MG63 (cell line): Measurements from ENCODE around the gene SSU72. TPM values are rescaled to one million over a fixed set of nuclear protein-coding genes. Genes with fewer than 3 reads are reported as not detected.
"Not testable (repeated sequence)": the region's sequence is repeated elsewhere in the genome, so short reads cannot be mapped to it uniquely, and the experiment has no call there.

Source experiments
- DNase-seq: peaks from one replicate; pipeline ENCODE4 v3.0.0-alpha.2; 2020
- H3K27me3 ChIP-seq: fragments of 250-450 bp; sonication (Bioruptor Pico); 2 replicates; pipeline ENCODE4 v1.5.1; 2020; ENCODE audit warnings: mild to moderate bottlenecking, moderate library complexity
- H3K36me3 ChIP-seq: fragments of 250-450 bp; sonication (Bioruptor Pico); 2 replicates; pipeline ENCODE4 v1.5.1; 2020; ENCODE audit warnings: mild to moderate bottlenecking, moderate library complexity
- H3K4me3 ChIP-seq: fragments of 250-450 bp; sonication (Bioruptor Pico); 2 replicates; pipeline ENCODE4 v1.5.1; 2020; ENCODE audit warnings: mild to moderate bottlenecking, moderate library complexity
- H3K9me3 ChIP-seq: fragments of 250-450 bp; sonication (Bioruptor Pico); 2 replicates; pipeline ENCODE4 v1.5.1; 2020; ENCODE audit warnings: mild to moderate bottlenecking, moderate library complexity
- total RNA-seq: library from RNA; depleted of rRNA; stranded (reverse); fragments of >200 nt; shearing (Covaris generic); gene quantifications from 2 replicates; pipeline ENCODE4 v1.2.3, GENCODE V29; 2014; ENCODE audit warnings: low replicate concordance

The SSU72 gene
- total RNA-seq, 1 experiment from 2014 or later = 168 TPM

- Histone ChIP-seq H3K27me3 (no peaks in the 10 kb centered on the region), H3K36me3 (no peaks in the 10 kb centered on the region), H3K4me3 (peak within 1 kb of the TSS; percentile 23), H3K9me3 (no peaks in the 10 kb centered on the region)
- no peak for DNase-seq
Observed at GRCh38 chr1:1599935-1600860, 25.5 kb upstream of the SSU72 start, which contains the start of gene FNDC10. TSS of gene FNDC10 (minus strand) at chr1:1600135. CDS start at chr1:1600015, 120 bp downstream.

GRCh38 chr1:1599030-1599934, 24.6 kb upstream of the SSU72 start:
- peak; percentile 53 for DNase-seq
- Histone ChIP-seq H3K4me3 (no peak overlapping the region), H3K9me3 (no peaks in the 10 kb centered on the region), H3K36me3 (no peaks in the 10 kb centered on the region), H3K27me3 (no peaks in the 10 kb centered on the region)

GRCh38 chr1:1598720-1599029, 24.0 kb upstream of the SSU72 start:
- Histone ChIP-seq H3K27me3 (no peaks in the 10 kb centered on the region), H3K9me3 (no peaks in the 10 kb centered on the region), H3K36me3 (no peaks in the 10 kb centered on the region), H3K4me3 (no peak overlapping the region)
- no peak for DNase-seq

GRCh38 chr1:1598051-1598719, 23.5 kb upstream of the SSU72 start:
- Histone ChIP-seq H3K9me3 (no peaks in the 10 kb centered on the region), H3K27me3 (no peaks in the 10 kb centered on the region), H3K36me3 (no peaks in the 10 kb centered on the region), H3K4me3 (no peak overlapping the region)
- no peak for DNase-seq

- no peak for DNase-seq
- Histone ChIP-seq H3K36me3 (no peaks in the 10 kb centered on the region), H3K27me3 (no peaks in the 10 kb centered on the region), H3K9me3 (no peaks in the 10 kb centered on the region), H3K4me3 (no peak overlapping the region)
Observed at GRCh38 chr1:1597275-1597930, 22.7 kb upstream of the SSU72 start.

GRCh38 chr1:1596493-1597274, 22.0 kb upstream of the SSU72 start:
- H3K9me3 ChIP-seq = no peaks in the 10 kb centered on the region
- no peaks in the 10 kb centered on the region for H3K36me3 ChIP-seq

GRCh38 chr1:1595341-1595740, 20.7 kb upstream of the SSU72 start:
- H3K4me3 ChIP-seq, H3K36me3 ChIP-seq, H3K9me3 ChIP-seq: not testable (repeated sequence)

More at GRCh38 chr1:1596493-1597274, 22.0 kb upstream of the SSU72 start:
- DNase-seq = no peak
- H3K27me3 ChIP-seq = no peaks in the 10 kb centered on the region
- H3K4me3 ChIP-seq = no peak overlapping the region

GRCh38 chr1:1594602-1595260, 20.1 kb upstream of the SSU72 start:
- DNase-seq = no peak
- no peaks in the 10 kb centered on the region for H3K27me3 ChIP-seq
- no peaks in the 10 kb centered on the region for H3K36me3 ChIP-seq

More at GRCh38 chr1:1595341-1595740, 20.7 kb upstream of the SSU72 start:
- DNase-seq, H3K27me3 ChIP-seq: not testable (repeated sequence)

GRCh38 chr1:1593834-1594601, 19.4 kb upstream of the SSU72 start:
- Histone ChIP-seq H3K27me3 (no peaks in the 10 kb centered on the region), H3K9me3 (no peaks in the 10 kb centered on the region), H3K4me3 (no peak overlapping the region), H3K36me3 (no peaks in the 10 kb centered on the region)
- no peak for DNase-seq

More at GRCh38 chr1:1594602-1595260, 20.1 kb upstream of the SSU72 start:
- Histone ChIP-seq H3K9me3 (no peaks in the 10 kb centered on the region), H3K4me3 (no peak overlapping the region)

- H3K4me3 ChIP-seq = no peak overlapping the region
- H3K9me3 ChIP-seq = no peaks in the 10 kb centered on the region
- no peaks in the 10 kb centered on the region for H3K36me3 ChIP-seq
- no peak for DNase-seq
- H3K27me3 ChIP-seq = no peaks in the 10 kb centered on the region
Observed at GRCh38 chr1:1591452-1591851, 16.8 kb upstream of the SSU72 start.

GRCh38 chr1:1583347-1584010, 8.8 kb upstream of the SSU72 start:
- H3K27me3 ChIP-seq = peaks cover 2% of the 10 kb centered on the region; the same call in 1 of the 2 replicates

GRCh38 chr1:1582585-1583346, 8.1 kb upstream of the SSU72 start:
- no peak overlapping the region for H3K4me3 ChIP-seq
- no peak for DNase-seq

More at GRCh38 chr1:1583347-1584010, 8.8 kb upstream of the SSU72 start:
- no peak overlapping the region for H3K4me3 ChIP-seq
- no peaks in the 10 kb centered on the region for H3K9me3 ChIP-seq
- DNase-seq = no peak
- no peaks in the 10 kb centered on the region for H3K36me3 ChIP-seq

GRCh38 chr1:1578371-1578940, 3.8 kb upstream of the SSU72 start:
- DNase-seq = no peak
- Histone ChIP-seq H3K27me3 (peaks cover 2% of the 10 kb centered on the region; the same call in 1 of the 2 replicates), H3K36me3 (no peaks in the 10 kb centered on the region), H3K9me3 (no peaks in the 10 kb centered on the region), H3K4me3 (no peak overlapping the region)

More at GRCh38 chr1:1582585-1583346, 8.1 kb upstream of the SSU72 start:
- Histone ChIP-seq H3K27me3 (peaks cover 2% of the 10 kb centered on the region; the same call in 1 of the 2 replicates), H3K36me3 (no peaks in the 10 kb centered on the region), H3K9me3 (no peaks in the 10 kb centered on the region)
